Keratinocyte (primary cell): Measurements from ENCODE around the gene SUMO1. TPM values are rescaled to one million over a fixed set of nuclear protein-coding genes. Genes with fewer than 3 reads are reported as not detected.

Experiments
- DNase-seq: peaks from one replicate; pipeline ENCODE4 v3.0.0-alpha.2; 2011; ENCODE audit warnings: low read depth, missing footprints, low spot score
- FAIRE-seq: peaks from 2 replicates; lab custom pipeline; 2011; peaks lifted over from hg19 to GRCh38; lab: Jason Lieb, UNC
- H2AFZ ChIP-seq: 2 replicates; pipeline ENCODE4 v1.6.0; 2012; ENCODE audit warnings: low read length, control low read depth, inconsistent platforms; ENCODE audit not compliant: control insufficient read depth
- H3K27ac ChIP-seq: 2 replicates; pipeline ENCODE4 v1.5.1; 2011; ENCODE audit warnings: low read length; ENCODE audit not compliant: control insufficient read depth, insufficient read depth
- H3K27me3 ChIP-seq: 3 replicates; pipeline ENCODE4 v1.6.0; 2011; ENCODE audit warnings: low read length; ENCODE audit not compliant: control insufficient read depth, insufficient read depth; ENCODE audit errors: extremely low read depth
- H3K36me3 ChIP-seq, 2 experiments: 2 replicates in 1 of 2; 3 replicates in 1 of 2; pipeline ENCODE4 v1.5.1; 2011; ENCODE audit warnings: low read length in 2 of 2, mild to moderate bottlenecking in 1 of 2; ENCODE audit not compliant: control insufficient read depth in 2 of 2, insufficient read depth in 2 of 2; ENCODE audit errors: extremely low read depth in 1 of 2
- H3K4me1 ChIP-seq: 3 replicates; pipeline ENCODE4 v1.5.1; 2011; ENCODE audit warnings: low read length; ENCODE audit not compliant: control insufficient read depth, insufficient read depth; ENCODE audit errors: extremely low read depth
- H3K4me2 ChIP-seq: 3 replicates; pipeline ENCODE4 v1.6.0; 2011; ENCODE audit warnings: low read depth, low read length; ENCODE audit not compliant: control insufficient read depth, insufficient read depth; ENCODE audit errors: extremely low read depth
- H3K4me3 ChIP-seq, 3 experiments: fragments of 200-600 bp in 1 of 3; sonication (generic) in 1 of 3; 2 replicates in 2 of 3; 3 replicates in 1 of 3; pipeline ENCODE4 v1.5.1; 2011 to 2016; ENCODE audit warnings: low read length in 3 of 3, mild to moderate bottlenecking in 3 of 3, control low read depth in 2 of 3, inconsistent platforms in 1 of 3, low read depth in 1 of 3, mixed read lengths in 1 of 3, mixed run types in 1 of 3, moderate library complexity in 1 of 3; ENCODE audit not compliant: control insufficient read depth in 2 of 3, insufficient read depth in 2 of 3; ENCODE audit errors: extremely low read depth in 1 of 3
- H3K79me2 ChIP-seq: 2 replicates; pipeline ENCODE4 v1.6.0; 2012; ENCODE audit warnings: low read length; ENCODE audit not compliant: control insufficient read depth, insufficient read depth
- H3K9ac ChIP-seq: 3 replicates; pipeline ENCODE4 v1.6.0; 2011; ENCODE audit warnings: low read length; ENCODE audit not compliant: control insufficient read depth, insufficient read depth; ENCODE audit errors: extremely low read depth
- H3K9me1 ChIP-seq: 3 replicates; pipeline ENCODE4 v1.6.0; 2011; ENCODE audit warnings: low read length; ENCODE audit not compliant: control insufficient read depth, insufficient read depth; ENCODE audit errors: extremely low read depth
- H3K9me3 ChIP-seq: 2 replicates; pipeline ENCODE4 v1.5.1; 2012; ENCODE audit warnings: low read depth, low read length; ENCODE audit not compliant: control insufficient read depth
- H4K20me1 ChIP-seq: 3 replicates; pipeline ENCODE4 v1.6.0; 2011; ENCODE audit warnings: low read length; ENCODE audit not compliant: control insufficient read depth, insufficient read depth; ENCODE audit errors: extremely low read depth
- EZH2 ChIP-seq: IDR thresholded peaks from one replicate; pipeline ENCODE4 v1.6.1; 2012; ENCODE audit warnings: inconsistent platforms, mild to moderate bottlenecking, low read length, moderate library complexity
- dilution Hi-C: fragments of 300-500 bp; cut with MboI; formaldehyde crosslinking; loops from one replicate; pipeline ENCODE4 v1.7.0; 2020; ENCODE audit warnings: low sequenced_read_pairs; ENCODE audit not compliant: extremely low pct_ligation_motif_present
- polyA plus RNA-seq, 5 experiments: library from polyadenylated mRNA; depleted of rRNA in 3 of 5; stranded (reverse) in 3 of 5; stranded (forward) in 1 of 5; unstranded in 1 of 5; fragments of >200 nt; gene quantifications; 1 replicate in 1 of 5; 2 replicates in 3 of 5; 3 replicates in 1 of 5; pipeline versions ENCODE4 v1.2.1 to v1.2.3, GENCODE V29; 2011 to 2012; ENCODE audit warnings: missing spikeins in 2 of 5, low read depth in 1 of 5, low replicate concordance in 1 of 5
- TF ChIP-seq, protein P1 (sequence below), 3 experiments: IDR thresholded peaks in 1 of 3; conservative IDR thresholded peaks in 1 of 3; optimal IDR thresholded peaks in 1 of 3; 2 replicates in 2 of 3; 3 replicates in 1 of 3; pipeline versions ENCODE3 to v1.5.1; 2011; ENCODE audit warnings: low read length in 3 of 3, mild to moderate bottlenecking in 3 of 3, moderate library complexity in 2 of 3, control low read depth in 1 of 3, inconsistent platforms in 1 of 3; ENCODE audit not compliant: insufficient read depth in 2 of 3; ENCODE audit errors: extremely low read depth in 1 of 3

Gene SUMO1
- polyA plus RNA-seq, 1 donor (not counting 4 experiments of a cell fraction or from before 2014, with no cell fraction given) = 179 TPM

DNA sequence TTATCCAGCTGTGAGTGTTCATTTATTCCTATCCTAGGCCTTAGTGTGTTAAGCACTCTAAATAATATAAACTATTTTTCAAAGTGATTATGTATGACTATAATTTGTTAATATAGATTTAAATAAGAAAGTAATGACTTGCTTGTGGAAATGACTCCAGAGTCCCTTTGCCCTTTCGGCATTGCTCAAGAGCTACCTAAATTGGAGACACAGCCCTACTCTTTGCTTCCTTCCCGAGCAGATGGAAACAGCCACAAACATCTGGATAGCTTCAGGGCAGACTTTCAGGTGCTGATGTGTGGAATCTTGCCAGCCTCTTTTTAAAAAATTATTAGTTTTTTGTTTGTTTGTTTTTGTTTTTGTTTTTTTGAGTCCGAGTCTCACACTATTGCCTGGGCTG is 44.0 kb downstream of the SUMO1 start:
- H3K4me2 ChIP-seq = no peak overlapping the region
- no peak for FAIRE-seq
- dilution Hi-C loops = no loop called here

GRCh38 chr2:202193881-202194353 is 44.5 kb downstream of the SUMO1 start:
- dilution Hi-C loops = no loop called here
- H3K79me2 ChIP-seq = no peaks in the 10 kb centered on the region
- no peak overlapping the region for H3K9ac ChIP-seq
- H4K20me1 ChIP-seq = no peaks in the 10 kb centered on the region
- no peak for TF ChIP-seq EZH2
- H3K9me3 ChIP-seq = no peaks in the 10 kb centered on the region
- no peak overlapping the region for H3K27ac ChIP-seq
- no peak overlapping the region for H3K4me2 ChIP-seq
- FAIRE-seq (no peak), DNase-seq (no peak)
- no peaks in the 10 kb centered on the region for H3K27me3 ChIP-seq
- no peaks in the 10 kb centered on the region for H3K4me1 ChIP-seq
- H3K4me3 ChIP-seq = no peak overlapping the region
- H3K36me3 ChIP-seq = no peaks in the 10 kb centered on the region
- H3K9me1 ChIP-seq = no peaks in the 10 kb centered on the region
- no peak overlapping the region for H2AFZ ChIP-seq

More for the DNA sequence above, 44.0 kb downstream of the SUMO1 start:
- TF ChIP-seq, protein P1, sequence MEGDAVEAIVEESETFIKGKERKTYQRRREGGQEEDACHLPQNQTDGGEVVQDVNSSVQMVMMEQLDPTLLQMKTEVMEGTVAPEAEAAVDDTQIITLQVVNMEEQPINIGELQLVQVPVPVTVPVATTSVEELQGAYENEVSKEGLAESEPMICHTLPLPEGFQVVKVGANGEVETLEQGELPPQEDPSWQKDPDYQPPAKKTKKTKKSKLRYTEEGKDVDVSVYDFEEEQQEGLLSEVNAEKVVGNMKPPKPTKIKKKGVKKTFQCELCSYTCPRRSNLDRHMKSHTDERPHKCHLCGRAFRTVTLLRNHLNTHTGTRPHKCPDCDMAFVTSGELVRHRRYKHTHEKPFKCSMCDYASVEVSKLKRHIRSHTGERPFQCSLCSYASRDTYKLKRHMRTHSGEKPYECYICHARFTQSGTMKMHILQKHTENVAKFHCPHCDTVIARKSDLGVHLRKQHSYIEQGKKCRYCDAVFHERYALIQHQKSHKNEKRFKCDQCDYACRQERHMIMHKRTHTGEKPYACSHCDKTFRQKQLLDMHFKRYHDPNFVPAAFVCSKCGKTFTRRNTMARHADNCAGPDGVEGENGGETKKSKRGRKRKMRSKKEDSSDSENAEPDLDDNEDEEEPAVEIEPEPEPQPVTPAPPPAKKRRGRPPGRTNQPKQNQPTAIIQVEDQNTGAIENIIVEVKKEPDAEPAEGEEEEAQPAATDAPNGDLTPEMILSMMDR (optimal IDR thresholded peaks at IDR 0.05 in 1 of 3, IDR thresholded peaks at IDR 0.05 in 1 of 3, conservative IDR thresholded peaks at IDR 0.05 in 1 of 3; ENCODE audit: extremely low read depth in 1 of 3, insufficient read depth in 2 of 3, low read length in 3 of 3) = no peak
- no peak for TF ChIP-seq EZH2
- H3K27ac ChIP-seq = no peak overlapping the region
- no peak for DNase-seq
- no peaks in the 10 kb centered on the region for H3K9me3 ChIP-seq
- H3K79me2 ChIP-seq = no peaks in the 10 kb centered on the region
- H3K36me3 ChIP-seq = no peaks in the 10 kb centered on the region
- no peaks in the 10 kb centered on the region for H4K20me1 ChIP-seq
- no peaks in the 10 kb centered on the region for H3K9me1 ChIP-seq
- no peak overlapping the region for H3K9ac ChIP-seq
- no peak overlapping the region for H3K4me3 ChIP-seq
- no peak overlapping the region for H2AFZ ChIP-seq
- no peaks in the 10 kb centered on the region for H3K27me3 ChIP-seq
- no peaks in the 10 kb centered on the region for H3K4me1 ChIP-seq

- H4K20me1 ChIP-seq = no peaks in the 10 kb centered on the region
- no peaks in the 10 kb centered on the region for H3K9me1 ChIP-seq
- no peaks in the 10 kb centered on the region for H3K36me3 ChIP-seq
- dilution Hi-C loops = no loop called here
- H3K9ac ChIP-seq = no peak overlapping the region
- DNase-seq (no peak), FAIRE-seq (no peak)
- H3K79me2 ChIP-seq = no peaks in the 10 kb centered on the region
- H3K9me3 ChIP-seq = no peaks in the 10 kb centered on the region
- no peak overlapping the region for H2AFZ ChIP-seq
- H3K4me3 ChIP-seq = no peak overlapping the region
- no peaks in the 10 kb centered on the region for H3K4me1 ChIP-seq
- H3K4me2 ChIP-seq = no peak overlapping the region
- H3K27me3 ChIP-seq = no peaks in the 10 kb centered on the region
- TF ChIP-seq EZH2 = no peak
- TF ChIP-seq, protein P1 (optimal IDR thresholded peaks at IDR 0.05 in 1 of 3, IDR thresholded peaks at IDR 0.05 in 1 of 3, conservative IDR thresholded peaks at IDR 0.05 in 1 of 3; ENCODE audit: extremely low read depth in 1 of 3, insufficient read depth in 2 of 3, low read length in 3 of 3) = no peak
- no peak overlapping the region for H3K27ac ChIP-seq
Observed at GRCh38 chr2:202193305-202193704, 45.1 kb downstream of the SUMO1 start.
